H1 (cell line): Measurements from ENCODE around the gene CEP152.

Experiments
- ASH2L ChIP-seq: fragments of 200-600, 300-600 bp; sonication (generic); IDR thresholded peaks from one replicate; pipeline ENCODE4 v1.7.1; 2017; ENCODE audit warnings: low read length
- ATF2 ChIP-seq: IDR thresholded peaks from 2 replicates; pipeline ENCODE4 v1.6.1; 2012; ENCODE audit warnings: low read length, inconsistent platforms
- BACH1 ChIP-seq: IDR thresholded peaks from 2 replicates; pipeline ENCODE4 v1.6.1; 2012; ENCODE audit warnings: low read length, improper control_type of control experiment
- CBX5 ChIP-seq: fragments of 300-800, 300-1000 bp; sonication (generic); IDR thresholded peaks from 2 replicates; pipeline ENCODE4 v1.7.1; 2016; ENCODE audit warnings: antibody characterized with exemption, low read length, low read depth
- CTCF ChIP-seq, 3 experiments: IDR thresholded peaks; 1 replicate in 2 of 3; 2 replicates in 1 of 3; pipeline versions ENCODE4 v1.5.1 to v1.6.1; 2011; ENCODE audit warnings: low read length in 3 of 3, mild to moderate bottlenecking in 3 of 3, inconsistent platforms in 2 of 3, low read depth in 1 of 3, moderate library complexity in 1 of 3; ENCODE audit not compliant: insufficient read depth in 1 of 3; ENCODE audit errors: control extremely low read depth in 1 of 3
- EP300 ChIP-seq, 2 experiments: IDR thresholded peaks; 1 replicate in 1 of 2; 2 replicates in 1 of 2; pipeline ENCODE4 v1.6.1; 2011 to 2012; ENCODE audit warnings: low read depth in 2 of 2, low read length in 2 of 2, mild to moderate bottlenecking in 2 of 2, borderline replicate concordance in 1 of 2, inconsistent platforms in 1 of 2, moderate library complexity in 1 of 2
- EZH2 ChIP-seq: fragments of 200-600 bp; sonication (generic); IDR thresholded peaks from 2 replicates; pipeline ENCODE4 v1.7.1; 2012; ENCODE audit warnings: low read depth, mild to moderate bottlenecking, moderate library complexity, low read length, inconsistent platforms; ENCODE audit not compliant: severe bottlenecking
- MAX ChIP-seq: IDR thresholded peaks from 2 replicates; pipeline ENCODE4 v1.6.1; 2012; ENCODE audit warnings: inconsistent platforms
- POLR2AphosphoS5 ChIP-seq: IDR thresholded peaks from 2 replicates; pipeline ENCODE4 v1.6.1; 2011; ENCODE audit warnings: low read depth, low read length
- SP1 ChIP-seq: IDR thresholded peaks from 2 replicates; pipeline ENCODE4 v1.6.1; 2011; ENCODE audit warnings: low read depth, low read length
- TAF1 ChIP-seq: IDR thresholded peaks from 2 replicates; pipeline ENCODE4 v1.6.1; 2011; ENCODE audit warnings: mild to moderate bottlenecking, low read depth, low read length
- TAF7 ChIP-seq: optimal IDR thresholded peaks from 2 replicates; pipeline ENCODE3; 2011; ENCODE audit warnings: low read depth, mild to moderate bottlenecking, inconsistent platforms, low read length, moderate library complexity, borderline replicate concordance
- TCF12 ChIP-seq: IDR thresholded peaks from 2 replicates; pipeline ENCODE4 v1.6.1; 2011; ENCODE audit warnings: low read depth, mild to moderate bottlenecking, low read length

GRCh38 chr15:48806151-48806550, 4.7 kb downstream of the CEP152 start:
- TF ChIP-seq TAF7 = no peak
- TF ChIP-seq BACH1 = no peak
- TF ChIP-seq TAF1 = no peak
- no peak for TF ChIP-seq CTCF (IDR thresholded peaks at IDR 0.05; ENCODE audit: control extremely low read depth in 1 of 3, insufficient read depth in 1 of 3, low read depth in 1 of 3, low read length in 3 of 3)
- no peak for TF ChIP-seq MAX
- TF ChIP-seq SP1 = no peak
- no peak for TF ChIP-seq EP300 (IDR thresholded peaks at IDR 0.05; ENCODE audit: borderline replicate concordance in 1 of 2, low read depth in 2 of 2, low read length in 2 of 2)
- TF ChIP-seq EZH2 = no peak
- TF ChIP-seq POLR2AphosphoS5 = no peak
- no peak for TF ChIP-seq TCF12
- TF ChIP-seq CBX5 = no peak
- TF ChIP-seq ASH2L = no peak
- no peak for TF ChIP-seq ATF2
